Heart left ventricle (tissue), 16 donors: ENCODE data around the gene SMCO3. TPM values are rescaled to one million over a fixed set of nuclear protein-coding genes. Genes with fewer than 3 reads are reported as not detected.

ENCODE experiments used
- ATAC-seq, 4 donors: fragments of 200-7000 bp; cut with Tn5 transposase; one replicate each; pipeline ENCODE4 v1.9.1; 2020 to 2022; ENCODE audit warnings: moderate library complexity in 4 of 4, mild to moderate bottlenecking in 3 of 4, moderate number of reproducible peaks in 1 of 4
- DNase-seq, 5 donors: peaks; one replicate each; pipeline ENCODE4 v3.0.0-alpha.2; 2020
- H3K27ac ChIP-seq, 12 donors: fragments of 200-600 bp; sonication (generic) in 4 of 12; one replicate each; pipeline versions ENCODE4 v1.5.0 to v1.8.0; 2016 to 2022; ENCODE audit warnings: mild to moderate bottlenecking in 2 of 12
- H3K27me3 ChIP-seq, 9 donors: fragments of 200-600 bp; sonication (generic) in 2 of 9; one replicate each; pipeline versions ENCODE4 v1.5.1 to v1.8.0; 2016 to 2022; ENCODE audit warnings: mild to moderate bottlenecking in 3 of 9
- H3K36me3 ChIP-seq, 9 donors: fragments of 200-600 bp; sonication (generic) in 2 of 9; one replicate each; pipeline versions ENCODE4 v1.5.0 to v1.8.0; 2018 to 2022; ENCODE audit warnings: mild to moderate bottlenecking in 2 of 9
- H3K4me1 ChIP-seq, 12 donors: fragments of 200-600 bp; sonication (generic) in 4 of 12; one replicate each; pipeline versions ENCODE4 v1.5.0 to v1.8.0; 2016 to 2022; ENCODE audit warnings: mild to moderate bottlenecking in 3 of 12
- H3K4me3 ChIP-seq, 12 donors: fragments of 200-600 bp; sonication (generic) in 4 of 12; one replicate each; pipeline versions ENCODE4 v1.5.0 to v1.8.0; 2017 to 2022; ENCODE audit warnings: mild to moderate bottlenecking in 9 of 12, moderate library complexity in 4 of 12
- H3K9me3 ChIP-seq, 12 donors: fragments of 200-600 bp; sonication (generic) in 4 of 12; one replicate each; pipeline versions ENCODE4 v1.5.0 to v1.8.0; 2016 to 2022; ENCODE audit warnings: mild to moderate bottlenecking in 1 of 12
- POLR2A ChIP-seq, 2 donors: fragments of 450-650 bp; IDR thresholded peaks; one replicate each; pipeline ENCODE4 v1.6.1; 2017; ENCODE audit warnings: antibody characterized with exemption in 2 of 2, mild to moderate bottlenecking in 2 of 2, moderate library complexity in 2 of 2
- WGBS, 4 donors: extraction: QIAGEN DNeasy Blood & Tissue Kit in 2 of 4; methylation state at CpG; one replicate each; pipeline versions ENCODE4 v1.1.5 to v1.1.7; 2013 to 2018; 5-methylcytosine and 5-hydroxymethylcytosine counted together
- intact Hi-C, 10 donors: fragments of 100-400 bp; cut with DNase I; formaldehyde crosslinking; loops; one replicate each; pipeline versions ENCODE4 v1.11.1 to v1.14.2; 2022
- polyA plus RNA-seq, 2 donors: library from polyadenylated mRNA; stranded (reverse); fragments of 200-250 nt; gene quantifications; one replicate each; pipeline ENCODE4 v1.2.3, GENCODE V29; 2013
- total RNA-seq, 9 donors: library from RNA; depleted of rRNA in 2 of 9; stranded (reverse); fragments of >200 nt in 2 of 9; fragmentation: NEBNext Ultra II Directional in 3 of 9; extraction: Animal tissue kit (Norgen Biotek cat#: 25700) in 3 of 9; gene quantifications; one replicate each; pipeline versions ENCODE4 v1.1.0 to v1.2.4, GENCODE V29; 2016 to 2023
- TF ChIP-seq, protein P1 (sequence below), 12 donors: fragments of 200-600 bp; sonication (generic) in 4 of 12; IDR thresholded peaks; one replicate each; pipeline versions ENCODE4 v1.5.0 to v1.8.0; 2018 to 2022; ENCODE audit warnings: antibody characterized with exemption in 12 of 12, mild to moderate bottlenecking in 5 of 12
- donor health status: ischemic (EF 13 %, LVEDD 7.1; RV severe dilation, severe dysfunction).
- donor health status: healthy with polysubstance abuse.
- donor health status: DM: no; HTN: yes; CAD: no.
- donor health status: DM: no; HTN: no; CAD: no.
- donor health status: ischemic (EF 25% LVEDD 6.9; RV normal size, moderate dysfunction).
- donor health status: ischemic (EF 25% LVEDD 5.7; RV mildly dilated, moderate dysfunction).
- donor health status: healthy.
- donor health status: DM: yes; HTN: yes; CAD: no.
- donor health status: ischemic (EF 35%, LVEDD 5.7; RV mildly dilated, moderate dysfunction).
- donor health status: nonischemic (EF 11% LVEDD 7.7; RV severe dilation, severe dysfunction).
- donor health status: DM: yes; HTN: yes; CAD: no.
- donor health status: PGD.
- donor health status: ischemic (EF 29% LVEDD 5.4; RV normal size, mild dysfunction).
- donor health status: nonischemic (EF 23%, LVEDD 6.1; RV moderate dilation, normal function).

The SMCO3 gene
- total and polyA plus RNA-seq, 11 donors = 0.07 to 0.91 (median 0.17) TPM; not detected in 5

DNA sequence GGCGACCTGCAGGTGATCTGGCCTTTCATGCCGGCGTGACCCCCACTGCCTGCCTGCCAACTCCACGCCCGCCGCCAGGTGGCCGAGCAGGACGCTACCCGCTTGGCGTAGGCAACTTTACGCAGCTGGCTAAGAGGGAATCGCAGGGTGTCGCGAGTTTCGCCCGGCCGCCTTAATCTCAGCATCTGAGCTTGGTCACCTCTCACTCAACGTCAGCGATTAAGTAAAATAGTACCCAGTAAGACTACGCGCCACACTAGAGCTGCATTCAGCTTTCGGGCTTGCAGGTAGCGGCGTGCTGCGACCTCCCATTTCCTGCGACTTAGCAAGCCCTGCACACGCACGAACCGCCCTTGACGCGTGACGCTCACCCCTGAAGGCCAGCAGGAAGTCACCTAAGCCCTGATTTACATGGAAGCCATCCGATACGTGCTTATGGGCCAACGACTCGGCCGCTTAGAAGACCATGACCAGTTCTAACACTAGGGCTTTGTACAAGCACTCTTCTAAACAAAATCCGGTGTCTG, 44.0 kb downstream of the SMCO3 start:
- intact Hi-C loops = loop anchor here in 5 of 10 donors (1.0 to 10.0 kb wide), 8 partner anchors 33 to 1115 kb away; partner anchors contain the start of genes C12orf60 (in 2 of the 5), WBP11 (in 2 of the 5), ART4 (in 1 of the 5) and ATF7IP (in 1 of the 5)
- Histone ChIP-seq H3K9me3 (peaks cover 0 to 18% (median 0%) of the 10 kb centered on the region in 12 donors), H3K4me3 (peak overlapping the region; percentile 57 to 90 (median 84)), H3K27ac (peak overlapping the region; percentile 85 to 99 (median 96)), H3K36me3 (peaks cover 0 to 10% (median 0%) of the 10 kb centered on the region in 9 donors), H3K4me1 (peaks cover 0 to 30% (median 10%) of the 10 kb centered on the region in 12 donors), H3K27me3 (no peaks in the 10 kb centered on the region)
- TF ChIP-seq, protein P1, sequence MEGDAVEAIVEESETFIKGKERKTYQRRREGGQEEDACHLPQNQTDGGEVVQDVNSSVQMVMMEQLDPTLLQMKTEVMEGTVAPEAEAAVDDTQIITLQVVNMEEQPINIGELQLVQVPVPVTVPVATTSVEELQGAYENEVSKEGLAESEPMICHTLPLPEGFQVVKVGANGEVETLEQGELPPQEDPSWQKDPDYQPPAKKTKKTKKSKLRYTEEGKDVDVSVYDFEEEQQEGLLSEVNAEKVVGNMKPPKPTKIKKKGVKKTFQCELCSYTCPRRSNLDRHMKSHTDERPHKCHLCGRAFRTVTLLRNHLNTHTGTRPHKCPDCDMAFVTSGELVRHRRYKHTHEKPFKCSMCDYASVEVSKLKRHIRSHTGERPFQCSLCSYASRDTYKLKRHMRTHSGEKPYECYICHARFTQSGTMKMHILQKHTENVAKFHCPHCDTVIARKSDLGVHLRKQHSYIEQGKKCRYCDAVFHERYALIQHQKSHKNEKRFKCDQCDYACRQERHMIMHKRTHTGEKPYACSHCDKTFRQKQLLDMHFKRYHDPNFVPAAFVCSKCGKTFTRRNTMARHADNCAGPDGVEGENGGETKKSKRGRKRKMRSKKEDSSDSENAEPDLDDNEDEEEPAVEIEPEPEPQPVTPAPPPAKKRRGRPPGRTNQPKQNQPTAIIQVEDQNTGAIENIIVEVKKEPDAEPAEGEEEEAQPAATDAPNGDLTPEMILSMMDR (IDR thresholded peaks at IDR 0.05) = peak; percentile 59 to 86 (median 70)
- TF ChIP-seq POLR2A (IDR thresholded peaks at IDR 0.05) = peak in 1 of 2 donors; percentile 28
- DNase-seq = peak; percentile 79 to 91 (median 81)
- 0 to 1% (median 0%) methylated on average over 24 to 38 of the region's 38 CpGs for WGBS, 4 donors
- ATAC-seq = peak; percentile 53 to 67 (median 66)

DNA sequence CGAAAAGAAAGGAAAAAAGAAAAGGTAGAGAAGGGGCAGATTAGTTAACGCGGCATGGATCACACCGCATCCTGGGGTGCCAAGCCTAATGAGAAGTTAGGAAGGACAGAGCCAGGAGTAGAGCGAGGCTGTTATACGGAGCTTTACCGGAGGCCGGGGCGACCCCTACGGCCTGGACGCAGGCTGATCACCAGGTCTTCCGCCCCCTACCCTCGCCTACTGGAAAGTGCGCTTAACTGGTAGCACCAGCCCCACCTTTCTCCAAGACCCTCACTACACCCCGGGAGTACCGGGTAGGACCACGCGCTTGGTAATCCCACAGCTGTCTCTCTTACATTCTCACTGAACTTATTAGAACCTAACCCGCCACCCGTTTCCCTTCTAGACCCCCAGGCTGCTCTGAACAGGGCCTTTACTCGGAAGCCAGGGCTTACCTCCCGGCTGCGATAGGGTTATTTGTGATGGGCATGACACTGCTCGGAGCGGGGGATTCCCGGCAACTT, 44.5 kb downstream of the SMCO3 start:
- H3K27me3 ChIP-seq = no peaks in the 10 kb centered on the region
- H3K27ac ChIP-seq = peak overlapping the region; percentile 85 to 99 (median 96)
- peak overlapping the region; percentile 57 to 90 (median 84) for H3K4me3 ChIP-seq
- intact Hi-C loops = no loop called here
- 3 to 11% (median 8%) methylated on average over 22 to 26 of the region's 26 CpGs for WGBS, 4 donors
- peaks cover 0 to 30% (median 10%) of the 10 kb centered on the region in 12 donors for H3K4me1 ChIP-seq
- DNase-seq (peak in 4 of 5 donors; percentile 27 to 40 (median 34)), ATAC-seq (peak in 3 of 4 donors; percentile 9 to 14 (median 9))
- no peak for TF ChIP-seq POLR2A (IDR thresholded peaks at IDR 0.05)
- TF ChIP-seq, protein P1 (IDR thresholded peaks at IDR 0.05) = no peak
- peaks cover 0 to 10% (median 0%) of the 10 kb centered on the region in 9 donors for H3K36me3 ChIP-seq
- peaks cover 0 to 21% (median 0%) of the 10 kb centered on the region in 12 donors for H3K9me3 ChIP-seq

- Histone ChIP-seq H3K27ac (peak overlapping the region in 10 of 12 donors; percentile 33 to 99 (median 96)), H3K4me1 (peaks cover 0 to 29% (median 10%) of the 10 kb centered on the region in 12 donors), H3K27me3 (no peaks in the 10 kb centered on the region), H3K9me3 (peaks cover 0 to 21% (median 0%) of the 10 kb centered on the region in 12 donors), H3K36me3 (peaks cover 0 to 10% (median 0%) of the 10 kb centered on the region in 9 donors), H3K4me3 (peak overlapping the region; percentile 57 to 90 (median 84))
- ATAC-seq (no peak), DNase-seq (no peak)
- intact Hi-C loops = no loop called here
- WGBS, 4 donors = 61 to 68% (median 66%) methylated on average over 15 to 16 of the region's 16 CpGs
- TF ChIP-seq, protein P1 (IDR thresholded peaks at IDR 0.05) = no peak
- no peak for TF ChIP-seq POLR2A (IDR thresholded peaks at IDR 0.05)
Observed at GRCh38 chr12:14768823-14769405, 45.1 kb downstream of the SMCO3 start.

GRCh38 chr12:14767617-14768016, 46.4 kb downstream of the SMCO3 start:
- Histone ChIP-seq H3K27ac (no peak overlapping the region), H3K4me3 (no peak overlapping the region), H3K4me1 (peaks cover 0 to 25% (median 9%) of the 10 kb centered on the region in 12 donors), H3K9me3 (peaks cover 0 to 21% (median 0%) of the 10 kb centered on the region in 12 donors), H3K36me3 (peaks cover 0 to 10% (median 0%) of the 10 kb centered on the region in 9 donors), H3K27me3 (no peaks in the 10 kb centered on the region)
- 85 to 91% (median 86%) methylated on average over 1 of the region's 1 CpG for WGBS, 4 donors
- intact Hi-C loops = no loop called here
- DNase-seq = no peak
- TF ChIP-seq, protein P1 (IDR thresholded peaks at IDR 0.05) = no peak
- TF ChIP-seq POLR2A (IDR thresholded peaks at IDR 0.05) = no peak
- ATAC-seq = no peak
